K562 treated with DMSO at 1 percent for 48 hours (cell line): ENCODE measurements around the gene ARPC3. TPM values are rescaled to one million over a fixed set of nuclear protein-coding genes. Genes with fewer than 3 reads are reported as not detected.

Experiments
- total RNA-seq: library from RNA; unstranded; fragments of 300-600 nt; gene quantifications from 2 replicates; pipeline ENCODE4 v1.2.3, GENCODE V29; 2022; ENCODE audit warnings: low replicate concordance; ENCODE audit errors: extremely low read depth

ARPC3 gene
- not detected in 2 replicates for total RNA-seq

GRCh38 chr12:110449799-110450497 is at the start of gene ARPC3:
Gene ARPC3, minus strand, starts transcription at chr12:110450337. Its CDS starts 77 bp downstream, at chr12:110450260.

GRCh38 chr12:110468214-110469048 is 18.3 kb upstream of the ARPC3 start, which contains the start of the genes FAM216A and GPN3:
Gene FAM216A, plus strand, starts transcription at chr12:110468845. Its CDS starts 31 bp downstream, at chr12:110468876.
Gene GPN3, minus strand, starts transcription at chr12:110468257. Its CDS starts 54 bp downstream, at chr12:110468203.

GRCh38 chr12:110403146-110403975 is 46.8 kb downstream of the ARPC3 start, which contains the start of gene ANAPC7:
Gene ANAPC7, minus strand, starts transcription at chr12:110403708. Its CDS starts 81 bp downstream, at chr12:110403627.

Other genes with a start within 250 kb of the ARPC3 start
- 94.9 TPM in 1 of 2 replicates, not detected in the other for gene ATP2A2, start 169.1 kb downstream of the ARPC3 start, total RNA-seq
- gene ANAPC7, start 46.6 kb downstream of the ARPC3 start, total RNA-seq = 212 TPM in 1 of 2 replicates, not detected in the other
- gene GPN3, start 17.9 kb upstream of the ARPC3 start, total RNA-seq = not detected in 2 replicates
- gene FAM216A, start 18.5 kb upstream of the ARPC3 start, total RNA-seq = not detected in 2 replicates
- not detected in 2 replicates for gene VPS29, start 51.8 kb upstream of the ARPC3 start, total RNA-seq
- gene RAD9B, start 52.0 kb upstream of the ARPC3 start, total RNA-seq = not detected in 2 replicates
- not detected in 2 replicates for gene PPTC7, start 133.0 kb upstream of the ARPC3 start, total RNA-seq
- gene TCTN1, start 163.8 kb upstream of the ARPC3 start, total RNA-seq = not detected in 2 replicates
- gene HVCN1, start 238.8 kb upstream of the ARPC3 start, total RNA-seq = not detected in 2 replicates